ENCODE measurements around the gene RAD18.

GRCh38 chr3:8895829-8896228 is 67.4 kb downstream of the RAD18 start:
- TF ChIP-seq, protein P1, sequence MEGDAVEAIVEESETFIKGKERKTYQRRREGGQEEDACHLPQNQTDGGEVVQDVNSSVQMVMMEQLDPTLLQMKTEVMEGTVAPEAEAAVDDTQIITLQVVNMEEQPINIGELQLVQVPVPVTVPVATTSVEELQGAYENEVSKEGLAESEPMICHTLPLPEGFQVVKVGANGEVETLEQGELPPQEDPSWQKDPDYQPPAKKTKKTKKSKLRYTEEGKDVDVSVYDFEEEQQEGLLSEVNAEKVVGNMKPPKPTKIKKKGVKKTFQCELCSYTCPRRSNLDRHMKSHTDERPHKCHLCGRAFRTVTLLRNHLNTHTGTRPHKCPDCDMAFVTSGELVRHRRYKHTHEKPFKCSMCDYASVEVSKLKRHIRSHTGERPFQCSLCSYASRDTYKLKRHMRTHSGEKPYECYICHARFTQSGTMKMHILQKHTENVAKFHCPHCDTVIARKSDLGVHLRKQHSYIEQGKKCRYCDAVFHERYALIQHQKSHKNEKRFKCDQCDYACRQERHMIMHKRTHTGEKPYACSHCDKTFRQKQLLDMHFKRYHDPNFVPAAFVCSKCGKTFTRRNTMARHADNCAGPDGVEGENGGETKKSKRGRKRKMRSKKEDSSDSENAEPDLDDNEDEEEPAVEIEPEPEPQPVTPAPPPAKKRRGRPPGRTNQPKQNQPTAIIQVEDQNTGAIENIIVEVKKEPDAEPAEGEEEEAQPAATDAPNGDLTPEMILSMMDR (IDR thresholded peaks at IDR 0.05; ENCODE audit: poor library complexity, severe bottlenecking), result no peak
- no peak for TF ChIP-seq EZH2 (IDR thresholded peaks at IDR 0.05; ENCODE audit: borderline replicate concordance, insufficient read depth, low read length, poor library complexity, severe bottlenecking)
- no peak for TF ChIP-seq POLR2AphosphoS5 (IDR thresholded peaks at IDR 0.05)
- TF ChIP-seq REST (IDR thresholded peaks at IDR 0.05; ENCODE audit: borderline replicate concordance), result no peak
- no peak for TF ChIP-seq EP300 (conservative IDR thresholded peaks at IDR 0.05; ENCODE audit: poor library complexity, severe bottlenecking)
- no peak for TF ChIP-seq SMC3 (conservative IDR thresholded peaks at IDR 0.05; ENCODE audit: poor library complexity)
- TF ChIP-seq RAD21 (conservative IDR thresholded peaks at IDR 0.05), result no peak
- no peak for TF ChIP-seq TAF1 (IDR thresholded peaks at IDR 0.05; ENCODE audit: low read depth)
- TF ChIP-seq MXI1 (conservative IDR thresholded peaks at IDR 0.05; ENCODE audit: poor library complexity, severe bottlenecking), result no peak
